Cardiac muscle cell (in vitro differentiated cells and primary cell): Measurements from ENCODE around the gene CDKN1A. TPM values are rescaled to one million over a fixed set of nuclear protein-coding genes. Genes with fewer than 3 reads are reported as not detected.

Source experiments
- DNase-seq, 2 donors: peaks; one replicate each; pipeline versions ENCODE4 v3.0.0 to v3.0.0-alpha.2; 2010 to 2017; ENCODE audit warnings: low read depth in 1 of 2, low spot score in 1 of 2
- H3K27ac ChIP-seq: fragments of 200-600 bp; sonication (generic); 2 replicates; pipeline ENCODE4 v1.5.1; 2016
- H3K27me3 ChIP-seq: fragments of 200-600 bp; sonication (generic); 2 replicates; pipeline ENCODE4 v1.6.0; 2016; ENCODE audit warnings: control low read depth
- H3K36me3 ChIP-seq: fragments of 200-600 bp; sonication (generic); 2 replicates; pipeline ENCODE4 v1.5.1; 2016; ENCODE audit warnings: control low read depth
- H3K4me1 ChIP-seq: fragments of 200-600 bp; sonication (generic); 2 replicates; pipeline ENCODE4 v1.8.1; 2017; ENCODE audit warnings: low read depth, mild to moderate bottlenecking, mixed run types
- H3K4me3 ChIP-seq: fragments of 200-600 bp; sonication (generic); 2 replicates; pipeline ENCODE4 v1.5.1; 2016; ENCODE audit warnings: mild to moderate bottlenecking
- H3K9me3 ChIP-seq: fragments of 200-600 bp; sonication (generic); 2 replicates; pipeline ENCODE4 v1.5.1; 2017; ENCODE audit warnings: low read depth, mild to moderate bottlenecking, control low read depth
- polyA plus RNA-seq: library from polyadenylated mRNA; unstranded; fragments of >200 nt; fragmentation: Nextera tagmentation; extraction: Ambion mirVana; gene quantifications from 2 replicates; pipeline ENCODE4 v1.2.1, GENCODE V29; 2016
- total RNA-seq: library from RNA; depleted of rRNA; stranded (reverse); fragments of >200 nt; gene quantifications from 2 replicates; pipeline ENCODE4 v1.2.3, GENCODE V29; 2016
- TF ChIP-seq, protein P1 (sequence below): IDR thresholded peaks from 2 replicates; pipeline ENCODE4 v1.5.1; 2012; ENCODE audit warnings: low read depth, mild to moderate bottlenecking, low read length

The CDKN1A gene
- total and polyA plus RNA-seq, 2 experiments from 2014 or later, result 60.8 to 141 TPM

- Histone ChIP-seq H3K36me3 (no peaks in the 10 kb centered on the region), H3K27ac (no peak overlapping the region), H3K9me3 (no peaks in the 10 kb centered on the region), H3K4me3 (no peak overlapping the region), H3K4me1 (peaks cover 11% of the 10 kb centered on the region), H3K27me3 (no peaks in the 10 kb centered on the region)
- TF ChIP-seq, protein P1, sequence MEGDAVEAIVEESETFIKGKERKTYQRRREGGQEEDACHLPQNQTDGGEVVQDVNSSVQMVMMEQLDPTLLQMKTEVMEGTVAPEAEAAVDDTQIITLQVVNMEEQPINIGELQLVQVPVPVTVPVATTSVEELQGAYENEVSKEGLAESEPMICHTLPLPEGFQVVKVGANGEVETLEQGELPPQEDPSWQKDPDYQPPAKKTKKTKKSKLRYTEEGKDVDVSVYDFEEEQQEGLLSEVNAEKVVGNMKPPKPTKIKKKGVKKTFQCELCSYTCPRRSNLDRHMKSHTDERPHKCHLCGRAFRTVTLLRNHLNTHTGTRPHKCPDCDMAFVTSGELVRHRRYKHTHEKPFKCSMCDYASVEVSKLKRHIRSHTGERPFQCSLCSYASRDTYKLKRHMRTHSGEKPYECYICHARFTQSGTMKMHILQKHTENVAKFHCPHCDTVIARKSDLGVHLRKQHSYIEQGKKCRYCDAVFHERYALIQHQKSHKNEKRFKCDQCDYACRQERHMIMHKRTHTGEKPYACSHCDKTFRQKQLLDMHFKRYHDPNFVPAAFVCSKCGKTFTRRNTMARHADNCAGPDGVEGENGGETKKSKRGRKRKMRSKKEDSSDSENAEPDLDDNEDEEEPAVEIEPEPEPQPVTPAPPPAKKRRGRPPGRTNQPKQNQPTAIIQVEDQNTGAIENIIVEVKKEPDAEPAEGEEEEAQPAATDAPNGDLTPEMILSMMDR, result no peak
- DNase-seq, result no peak
Measured at GRCh38 chr6:36691612-36692011, 13.1 kb downstream of the CDKN1A start.

DNA sequence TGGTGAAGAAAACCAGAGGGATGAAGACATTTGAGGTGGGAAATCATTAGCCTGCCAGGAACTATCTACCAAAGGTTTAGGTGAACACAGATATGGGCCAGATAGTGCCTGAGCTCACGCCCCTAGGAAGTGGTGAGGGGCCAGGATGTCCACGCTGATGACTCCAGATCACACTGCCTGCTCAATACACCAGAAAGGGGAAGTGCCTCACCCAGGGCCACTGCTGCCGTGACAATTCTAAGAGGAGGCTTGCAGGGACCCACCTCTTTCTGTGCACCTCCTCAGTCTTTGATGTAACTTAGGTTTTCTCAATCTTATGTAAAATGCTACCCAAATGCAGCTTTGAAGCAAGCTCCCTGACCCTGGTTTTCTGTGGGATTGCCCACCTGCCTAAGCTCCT, 13.7 kb downstream of the CDKN1A start:
- H3K27me3 ChIP-seq, result no peaks in the 10 kb centered on the region
- TF ChIP-seq, protein P1, result no peak
- H3K36me3 ChIP-seq, result no peaks in the 10 kb centered on the region
- H3K9me3 ChIP-seq, result no peaks in the 10 kb centered on the region
- DNase-seq, result no peak
- H3K4me1 ChIP-seq, result peaks cover 11% of the 10 kb centered on the region
- no peak overlapping the region for H3K27ac ChIP-seq
- no peak overlapping the region for H3K4me3 ChIP-seq

GRCh38 chr6:36692861-36693702, 14.6 kb downstream of the CDKN1A start:
- H3K4me3 ChIP-seq, result no peak overlapping the region
- no peaks in the 10 kb centered on the region for H3K36me3 ChIP-seq
- H3K4me1 ChIP-seq, result peaks cover 11% of the 10 kb centered on the region
- peak; percentile 67 to 83 for DNase-seq
- TF ChIP-seq, protein P1, result no peak
- peak overlapping the region; percentile 65 for H3K27ac ChIP-seq
- H3K9me3 ChIP-seq, result no peaks in the 10 kb centered on the region
- no peaks in the 10 kb centered on the region for H3K27me3 ChIP-seq

- TF ChIP-seq, protein P1, result no peak
- H3K27ac ChIP-seq, result no peak overlapping the region
- no peak for DNase-seq
- H3K9me3 ChIP-seq, result no peaks in the 10 kb centered on the region
- no peaks in the 10 kb centered on the region for H3K36me3 ChIP-seq
- H3K4me1 ChIP-seq, result peaks cover 11% of the 10 kb centered on the region
- H3K27me3 ChIP-seq, result no peaks in the 10 kb centered on the region
- no peak overlapping the region for H3K4me3 ChIP-seq
Measured at GRCh38 chr6:36694616-36695015, 16.1 kb downstream of the CDKN1A start.

DNA sequence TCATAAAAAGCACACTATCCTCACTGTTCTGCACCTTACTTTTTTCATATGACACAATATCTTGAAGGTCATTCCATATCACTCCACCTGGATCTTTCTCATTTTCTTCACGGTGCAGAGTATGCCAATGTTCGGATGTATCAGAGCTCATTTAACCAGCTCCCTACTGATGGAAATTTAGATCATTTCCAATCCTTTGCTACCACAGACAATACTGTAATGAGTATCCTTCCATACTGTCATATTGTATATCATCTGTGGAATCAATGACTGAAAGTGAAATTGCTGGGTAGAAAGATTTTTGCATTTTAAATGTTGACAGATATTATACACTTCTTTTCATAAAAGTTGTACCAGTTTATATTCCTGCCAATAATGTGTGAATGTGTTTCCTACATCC, 16.9 kb downstream of the CDKN1A start:
- H3K36me3 ChIP-seq, result no peaks in the 10 kb centered on the region
- no peaks in the 10 kb centered on the region for H3K9me3 ChIP-seq
- no peaks in the 10 kb centered on the region for H3K27me3 ChIP-seq
- TF ChIP-seq, protein P1, result no peak
- H3K4me1 ChIP-seq, result peaks cover 11% of the 10 kb centered on the region
- no peak overlapping the region for H3K4me3 ChIP-seq
- DNase-seq, result no peak
- H3K27ac ChIP-seq, result no peak overlapping the region
